H9 (cell line): ENCODE results near the gene TYRO3. TPM values are rescaled to one million over a fixed set of nuclear protein-coding genes. Genes with fewer than 3 reads are reported as not detected.

ENCODE experiments used
- DNase-seq: peaks from one replicate; pipeline ENCODE4 v3.0.0-alpha.2; 2017
- H2AFZ ChIP-seq: one replicate; pipeline ENCODE4 v1.6.1; 2013; ENCODE audit warnings: mild to moderate bottlenecking, low read length, control low read depth, moderate library complexity
- H2AK5ac ChIP-seq: 2 replicates; pipeline ENCODE4 v1.6.1; 2013; ENCODE audit warnings: low read length, control low read depth, mixed read lengths; ENCODE audit not compliant: insufficient read length
- H2BK120ac ChIP-seq: one replicate; pipeline ENCODE4 v1.6.1; 2013; ENCODE audit warnings: low read depth, mild to moderate bottlenecking, low read length, control low read depth, inconsistent platforms; ENCODE audit not compliant: poor library complexity, severe bottlenecking
- H2BK12ac ChIP-seq: 2 replicates; pipeline ENCODE4 v1.6.1; 2013; ENCODE audit warnings: low read length, control low read depth, mixed read lengths, low read depth; ENCODE audit not compliant: insufficient read length
- H2BK15ac ChIP-seq: 2 replicates; pipeline ENCODE4 v1.6.1; 2013; ENCODE audit warnings: low read depth, low read length, control low read depth
- H2BK20ac ChIP-seq: one replicate; pipeline ENCODE4 v1.6.1; 2013; ENCODE audit warnings: low read depth, mild to moderate bottlenecking, low read length, control low read depth, inconsistent platforms; ENCODE audit not compliant: poor library complexity, severe bottlenecking
- H2BK5ac ChIP-seq: 2 replicates; pipeline ENCODE4 v1.6.1; 2013; ENCODE audit warnings: low read length, control low read depth, mixed read lengths; ENCODE audit not compliant: insufficient read length
- H3K14ac ChIP-seq: 2 replicates; pipeline ENCODE4 v1.6.1; 2013; ENCODE audit warnings: low read length, control low read depth; ENCODE audit not compliant: insufficient read depth
- H3K18ac ChIP-seq: 2 replicates; pipeline ENCODE4 v1.6.1; 2013; ENCODE audit warnings: low read depth, mild to moderate bottlenecking, mixed read lengths, low read length, control low read depth; ENCODE audit not compliant: insufficient read length
- H3K23ac ChIP-seq: 2 replicates; pipeline ENCODE4 v1.6.1; 2013; ENCODE audit warnings: low read length, control low read depth, mixed read lengths, low read depth; ENCODE audit not compliant: insufficient read length
- H3K23me2 ChIP-seq: 2 replicates; pipeline ENCODE4 v1.6.1; 2013; ENCODE audit warnings: low read depth, mild to moderate bottlenecking, mixed read lengths, low read length, control low read depth; ENCODE audit not compliant: insufficient read length, poor library complexity, severe bottlenecking
- H3K27ac ChIP-seq: 2 replicates; pipeline ENCODE4 v1.5.1; 2013; ENCODE audit warnings: low read length, control low read depth, mixed read lengths, low read depth; ENCODE audit not compliant: insufficient read length
- H3K27me3 ChIP-seq: 2 replicates; pipeline ENCODE4 v1.6.1; 2013; ENCODE audit warnings: low read length, control low read depth, inconsistent platforms; ENCODE audit not compliant: insufficient read depth
- H3K4ac ChIP-seq: 2 replicates; pipeline ENCODE4 v1.6.1; 2013; ENCODE audit warnings: low read depth, mild to moderate bottlenecking, control low read depth, inconsistent platforms, low read length, moderate library complexity
- H3K4me1 ChIP-seq: 2 replicates; pipeline ENCODE4 v1.6.1; 2013; ENCODE audit warnings: low read length, control low read depth, inconsistent platforms; ENCODE audit not compliant: insufficient read depth
- H3K4me2 ChIP-seq: 2 replicates; pipeline ENCODE4 v1.6.1; 2013; ENCODE audit warnings: low read length, control low read depth, mixed read lengths; ENCODE audit not compliant: insufficient read length, insufficient read depth
- H3K56ac ChIP-seq: 2 replicates; pipeline ENCODE4 v1.6.1; 2013; ENCODE audit warnings: low read depth, mild to moderate bottlenecking, mixed read lengths, low read length, control low read depth; ENCODE audit not compliant: insufficient read length
- H3K79me1 ChIP-seq: 2 replicates; pipeline ENCODE4 v1.6.1; 2013; ENCODE audit warnings: low read depth, mild to moderate bottlenecking, moderate library complexity, low read length, control low read depth, inconsistent platforms; ENCODE audit not compliant: insufficient read depth, poor library complexity, severe bottlenecking
- H3K79me2 ChIP-seq: 2 replicates; pipeline ENCODE4 v1.6.1; 2013; ENCODE audit warnings: low read length, control low read depth, inconsistent platforms; ENCODE audit not compliant: insufficient read depth
- H3K9ac ChIP-seq: 2 replicates; pipeline ENCODE4 v1.6.1; 2013; ENCODE audit warnings: low read length, control low read depth, mixed read lengths; ENCODE audit not compliant: insufficient read length; ENCODE audit errors: extremely low read depth
- H3K9me3 ChIP-seq: one replicate; pipeline ENCODE4 v1.6.1; 2013; ENCODE audit warnings: low read depth, low read length, inconsistent platforms; ENCODE audit not compliant: control insufficient read depth
- H3T11ph ChIP-seq: one replicate; pipeline ENCODE4 v1.6.1; 2013; ENCODE audit warnings: mild to moderate bottlenecking, low read length, control low read depth, inconsistent platforms
- H4K20me1 ChIP-seq: one replicate; pipeline ENCODE4 v1.6.1; 2013; ENCODE audit not compliant: control insufficient read depth, insufficient read length, insufficient read depth
- H4K5ac ChIP-seq: 2 replicates; pipeline ENCODE4 v1.6.1; 2013; ENCODE audit warnings: low read depth, mild to moderate bottlenecking, mixed read lengths, low read length, control low read depth; ENCODE audit not compliant: insufficient read length
- H4K8ac ChIP-seq: replicated peaks from 2 replicates; pipeline ENCODE4 v1.6.1; 2013; ENCODE audit warnings: low read length, control low read depth, mixed read lengths, low read depth; ENCODE audit not compliant: insufficient read length
- H4K91ac ChIP-seq: 2 replicates; pipeline ENCODE4 v1.6.1; 2013; ENCODE audit warnings: low read depth, mild to moderate bottlenecking, moderate library complexity, mixed read lengths, low read length, control low read depth; ENCODE audit not compliant: insufficient read length
- H3K27ac Mint-ChIP-seq, 3 experiments: 2 replicates in 2 of 3; 3 replicates in 1 of 3; pipeline ENCODE4 v1.8.0; 2020 to 2021; ENCODE audit warnings: mixed read lengths in 3 of 3, mild to moderate bottlenecking in 1 of 3, moderate library complexity in 1 of 3
- H3K27me3 Mint-ChIP-seq: 2 replicates; pipeline ENCODE4 v1.8.0; 2021; ENCODE audit warnings: low read depth, mild to moderate bottlenecking, moderate library complexity, mixed read lengths
- H3K36me3 Mint-ChIP-seq, 3 experiments: 2 replicates in 2 of 3; 3 replicates in 1 of 3; pipeline ENCODE4 v1.8.0; 2020 to 2021; ENCODE audit warnings: low read depth in 3 of 3, mixed read lengths in 3 of 3; ENCODE audit not compliant: insufficient read depth in 1 of 3
- H3K4me1 Mint-ChIP-seq, 2 experiments: 2 replicates each; pipeline ENCODE4 v1.8.0; 2020; ENCODE audit warnings: mixed read lengths in 2 of 2
- H3K4me3 Mint-ChIP-seq, 2 experiments: 2 replicates in 1 of 2; 3 replicates in 1 of 2; pipeline ENCODE4 v1.8.0; 2020 to 2021; ENCODE audit warnings: mild to moderate bottlenecking in 2 of 2, mixed read lengths in 2 of 2, moderate library complexity in 1 of 2
- H3K9me3 Mint-ChIP-seq, 2 experiments: 2 replicates in 1 of 2; 3 replicates in 1 of 2; pipeline ENCODE4 v1.8.0; 2020; ENCODE audit warnings: mild to moderate bottlenecking in 2 of 2, mixed read lengths in 2 of 2, moderate library complexity in 1 of 2
- WGBS: extraction: QIAGEN DNeasy Blood & Tissue Kit; methylation state at CpG from one replicate; pipeline ENCODE4 v1.1.7; 2013; ENCODE audit warnings: missing lambda C conversion rate, low lambda C conversion rate, mixed read lengths; ENCODE audit not compliant: insufficient read length; ENCODE audit errors: extremely low coverage; 5-methylcytosine and 5-hydroxymethylcytosine counted together
- total RNA-seq: library from RNA; stranded (reverse); gene quantifications from 2 replicates; pipeline ENCODE4 v1.2.1, GENCODE V29; 2021
- TF ChIP-seq, protein P1 (sequence below): fragments of 200-600 bp; sonication (generic); conservative IDR thresholded peaks from 3 replicates; pipeline ENCODE4 v1.8.0; 2021; ENCODE audit warnings: antibody characterized with exemption, mild to moderate bottlenecking

TYRO3 gene
- total RNA-seq, 1 experiment from 2014 or later: 124 TPM

DNA sequence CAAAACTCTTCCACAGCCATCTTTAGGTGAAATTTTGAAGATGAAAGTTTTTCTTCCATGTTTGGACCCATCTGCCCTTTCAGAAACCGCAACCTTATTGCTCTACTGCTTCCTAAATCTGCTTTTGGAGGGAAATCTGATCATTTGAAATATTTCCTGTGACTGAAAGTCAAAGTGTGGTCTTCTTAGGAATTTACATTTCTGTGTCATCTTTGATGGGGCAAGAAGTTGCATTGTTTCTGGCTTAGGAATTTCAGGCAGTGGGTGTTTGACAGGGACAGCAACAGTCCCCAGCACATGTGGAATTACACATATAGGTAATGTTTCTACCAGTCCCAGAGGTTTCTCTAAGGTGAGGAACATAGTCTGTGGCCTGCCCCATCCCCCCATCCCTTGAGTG is 5.3 kb upstream of the TYRO3 start:
- WGBS: no CpG with 5 or more reads among the region's 1 CpG
- H3K4ac ChIP-seq: no peak overlapping the region
- no peak overlapping the region for H3K14ac ChIP-seq

More for the DNA sequence above, 5.3 kb upstream of the TYRO3 start:
- H3K9ac ChIP-seq: no peak overlapping the region
- H3K56ac ChIP-seq: no peak overlapping the region
- H3K23ac ChIP-seq: no peak overlapping the region
- peaks cover 8 to 15% of the 10 kb centered on the region in 2 experiments for H3K4me1 Mint-ChIP-seq
- DNase-seq: no peak
- TF ChIP-seq, protein P1, sequence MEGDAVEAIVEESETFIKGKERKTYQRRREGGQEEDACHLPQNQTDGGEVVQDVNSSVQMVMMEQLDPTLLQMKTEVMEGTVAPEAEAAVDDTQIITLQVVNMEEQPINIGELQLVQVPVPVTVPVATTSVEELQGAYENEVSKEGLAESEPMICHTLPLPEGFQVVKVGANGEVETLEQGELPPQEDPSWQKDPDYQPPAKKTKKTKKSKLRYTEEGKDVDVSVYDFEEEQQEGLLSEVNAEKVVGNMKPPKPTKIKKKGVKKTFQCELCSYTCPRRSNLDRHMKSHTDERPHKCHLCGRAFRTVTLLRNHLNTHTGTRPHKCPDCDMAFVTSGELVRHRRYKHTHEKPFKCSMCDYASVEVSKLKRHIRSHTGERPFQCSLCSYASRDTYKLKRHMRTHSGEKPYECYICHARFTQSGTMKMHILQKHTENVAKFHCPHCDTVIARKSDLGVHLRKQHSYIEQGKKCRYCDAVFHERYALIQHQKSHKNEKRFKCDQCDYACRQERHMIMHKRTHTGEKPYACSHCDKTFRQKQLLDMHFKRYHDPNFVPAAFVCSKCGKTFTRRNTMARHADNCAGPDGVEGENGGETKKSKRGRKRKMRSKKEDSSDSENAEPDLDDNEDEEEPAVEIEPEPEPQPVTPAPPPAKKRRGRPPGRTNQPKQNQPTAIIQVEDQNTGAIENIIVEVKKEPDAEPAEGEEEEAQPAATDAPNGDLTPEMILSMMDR: no peak
- H3K9me3 ChIP-seq: no peaks in the 10 kb centered on the region
- no peak overlapping the region for H2BK15ac ChIP-seq
- H4K8ac ChIP-seq: peak overlapping the region; percentile 47
- H3K18ac ChIP-seq: no peak overlapping the region
- H3K4me3 Mint-ChIP-seq: no peak overlapping the region
- H3K9me3 Mint-ChIP-seq: no peaks in the 10 kb centered on the region; a peak in 1 of 5 replicates
- no peak overlapping the region for H2BK5ac ChIP-seq
- no peak overlapping the region for H4K5ac ChIP-seq
- no peaks in the 10 kb centered on the region for H3K27me3 Mint-ChIP-seq
- no peak overlapping the region for H3T11ph ChIP-seq
- H2BK120ac ChIP-seq: no peak overlapping the region
- H3K27ac Mint-ChIP-seq: no peak overlapping the region
- H2BK12ac ChIP-seq: no peak overlapping the region
- peaks cover 0 to 5% (median 0%) of the 10 kb centered on the region in 3 experiments; a peak in 1 of 7 replicates for H3K36me3 Mint-ChIP-seq
- H3K4me1 ChIP-seq: no peaks in the 10 kb centered on the region; the same call in 1 of the 2 replicates
- no peaks in the 10 kb centered on the region for H3K79me2 ChIP-seq
- peaks cover 6% of the 10 kb centered on the region for H3K23me2 ChIP-seq
- H4K20me1 ChIP-seq: no peaks in the 10 kb centered on the region
- H3K27ac ChIP-seq: no peak overlapping the region
- no peaks in the 10 kb centered on the region for H3K79me1 ChIP-seq
- H2BK20ac ChIP-seq: no peak overlapping the region
- no peak overlapping the region for H4K91ac ChIP-seq
- no peaks in the 10 kb centered on the region; the same call in 1 of the 2 replicates for H3K27me3 ChIP-seq
- no peak overlapping the region for H3K4me2 ChIP-seq
- no peak overlapping the region for H2AFZ ChIP-seq
- H2AK5ac ChIP-seq: no peak overlapping the region
